Ammon's horn (tissue), 1 donor: ENCODE results near the gene TTLL10.
A peak's percentile ranks its signal among the peaks of the same experiment; 100 is the strongest.
"Not testable (repeated sequence)": the region's sequence is repeated elsewhere in the genome, so short reads cannot be mapped to it uniquely, and the experiment has no call there.

Source experiments
- DNase-seq: peaks from one replicate; pipeline ENCODE4 v3.0.0-alpha.2; 2016; ENCODE audit warnings: low spot score

The TTLL10 gene

GRCh38 chr1:1141244-1141910 lies 32.3 kb upstream of the TTLL10 start:
- DNase-seq: no peak

GRCh38 chr1:1141911-1142250 lies 31.8 kb upstream of the TTLL10 start:
- no peak for DNase-seq

DNA sequence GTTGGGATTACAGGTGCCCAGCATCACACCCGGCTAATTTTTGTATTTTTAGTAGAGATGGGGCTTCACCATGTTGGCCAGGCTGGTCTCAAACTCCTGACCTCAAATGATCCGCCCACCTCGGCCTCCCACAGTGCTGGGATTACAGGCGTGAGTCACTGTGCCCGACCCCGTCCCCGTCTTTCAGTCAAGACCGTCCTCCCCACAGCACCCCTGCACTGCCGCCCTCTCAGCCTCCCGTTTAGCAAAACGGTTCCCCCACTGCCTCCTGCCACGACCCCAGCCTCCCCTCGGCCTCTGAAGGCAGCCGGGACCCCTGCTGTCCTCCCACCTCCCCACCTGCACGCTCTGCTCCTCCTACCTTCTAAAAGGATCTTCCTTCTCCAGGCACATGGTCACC lies 31.3 kb upstream of the TTLL10 start:
- DNase-seq: not testable (repeated sequence)

- no peak for DNase-seq
These were observed 30.8 kb upstream of the TTLL10 start for GRCh38 chr1:1142844-1143243.

- DNase-seq: no peak
These were observed 30.0 kb upstream of the TTLL10 start for GRCh38 chr1:1143636-1144035.

DNA sequence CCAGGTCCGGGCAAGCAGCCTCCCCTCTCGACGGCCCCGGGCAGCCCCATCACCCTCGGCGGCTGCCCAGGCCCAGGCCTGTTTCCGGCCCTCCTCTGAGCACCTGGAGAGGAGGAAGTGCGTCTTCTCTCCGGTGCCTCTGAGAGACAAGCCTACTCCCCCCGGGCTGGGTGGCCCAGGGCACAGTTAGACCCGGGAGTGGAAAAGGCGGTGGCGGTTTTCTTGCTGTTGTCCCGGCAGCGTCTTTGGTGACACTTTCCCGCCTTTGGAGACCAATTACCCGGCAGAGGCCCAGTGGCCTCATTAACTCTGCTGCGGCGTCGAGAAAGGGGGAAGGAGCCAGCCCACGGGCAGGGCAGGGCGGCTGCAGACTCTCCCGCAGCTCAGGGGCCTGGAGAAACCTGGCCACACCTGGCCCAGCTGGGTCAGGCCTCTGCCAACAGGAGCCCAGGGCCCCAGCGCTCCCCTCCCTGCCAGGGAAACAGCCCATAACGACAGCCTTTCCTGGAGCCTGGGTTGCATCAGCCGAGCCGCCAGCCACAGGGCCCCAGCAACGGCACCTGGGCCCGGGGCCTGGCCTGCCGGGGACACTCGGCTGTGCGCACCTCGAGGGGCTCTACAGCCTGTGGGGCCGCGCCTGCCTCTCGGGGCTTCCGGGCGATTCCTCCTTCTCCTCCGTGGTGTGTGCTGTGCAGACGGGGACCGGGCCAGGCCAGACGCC lies 29.4 kb upstream of the TTLL10 start:
- DNase-seq: no peak

- no peak for DNase-seq
These were observed 28.7 kb upstream of the TTLL10 start for GRCh38 chr1:1144843-1145546.

GRCh38 chr1:1145547-1145914 lies 28.1 kb upstream of the TTLL10 start:
- DNase-seq: no peak

DNA sequence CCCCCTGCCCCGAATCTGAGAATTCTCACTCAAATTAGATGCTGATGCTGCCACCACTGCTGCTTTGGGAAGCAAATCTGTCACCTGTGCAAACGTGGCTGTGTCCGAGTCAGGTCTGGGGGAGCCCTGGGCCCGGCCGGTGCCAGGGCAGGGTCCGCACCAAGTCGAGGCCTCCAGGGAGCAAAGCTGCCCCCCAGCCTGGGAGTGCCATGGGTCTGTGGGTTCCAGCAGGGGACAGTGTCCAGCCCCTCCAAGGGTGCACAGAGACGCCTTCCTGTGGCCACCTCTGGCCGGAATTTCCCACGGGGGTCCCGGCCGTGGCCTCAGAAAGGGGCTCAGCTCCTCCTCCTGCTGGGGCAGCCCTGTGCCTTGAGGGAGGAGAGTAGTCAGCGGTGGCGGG lies 27.7 kb upstream of the TTLL10 start:
- no peak for DNase-seq

- DNase-seq: no peak
These were observed 27.1 kb upstream of the TTLL10 start for GRCh38 chr1:1146596-1146995.

DNA sequence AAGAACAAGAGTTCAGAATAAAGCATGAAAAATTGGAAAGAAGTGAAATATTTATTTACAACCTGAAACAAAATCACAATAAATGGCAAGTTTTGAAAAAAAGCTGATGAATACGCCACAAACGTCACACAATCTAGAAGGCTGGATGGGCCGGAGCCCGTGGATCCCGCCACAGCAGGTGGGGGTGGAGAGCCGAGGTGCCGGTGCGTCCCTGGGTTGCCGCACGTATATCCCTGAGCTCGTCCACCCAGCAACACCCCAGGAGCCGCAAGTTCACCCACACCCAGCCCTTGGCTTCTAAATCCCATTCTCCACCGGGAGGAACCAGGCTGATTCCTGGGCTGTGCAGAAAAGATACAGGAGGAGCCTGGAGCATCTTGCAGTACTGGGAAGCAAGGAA lies 25.6 kb upstream of the TTLL10 start:
- no peak for DNase-seq

DNA sequence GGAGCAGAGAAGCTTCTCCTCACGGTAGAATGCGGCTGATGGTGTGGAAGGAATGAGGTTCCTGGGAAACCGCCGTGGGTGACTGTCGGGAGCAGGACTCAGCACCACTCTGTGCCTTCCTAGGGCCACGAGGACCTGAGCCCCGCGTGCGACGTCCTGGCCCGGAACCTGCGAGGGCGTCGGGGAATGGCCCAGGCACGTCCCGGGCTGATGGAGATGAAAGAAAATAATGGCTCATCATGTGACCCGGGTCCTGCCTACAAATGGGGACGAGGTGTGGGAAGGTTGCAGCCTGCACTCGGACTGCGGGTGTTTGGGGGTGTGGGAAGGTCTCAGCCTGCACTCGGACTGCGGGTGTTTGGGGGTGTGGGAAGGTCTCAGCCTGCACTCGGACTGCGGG lies 25.1 kb upstream of the TTLL10 start:
- no peak for DNase-seq

DNA sequence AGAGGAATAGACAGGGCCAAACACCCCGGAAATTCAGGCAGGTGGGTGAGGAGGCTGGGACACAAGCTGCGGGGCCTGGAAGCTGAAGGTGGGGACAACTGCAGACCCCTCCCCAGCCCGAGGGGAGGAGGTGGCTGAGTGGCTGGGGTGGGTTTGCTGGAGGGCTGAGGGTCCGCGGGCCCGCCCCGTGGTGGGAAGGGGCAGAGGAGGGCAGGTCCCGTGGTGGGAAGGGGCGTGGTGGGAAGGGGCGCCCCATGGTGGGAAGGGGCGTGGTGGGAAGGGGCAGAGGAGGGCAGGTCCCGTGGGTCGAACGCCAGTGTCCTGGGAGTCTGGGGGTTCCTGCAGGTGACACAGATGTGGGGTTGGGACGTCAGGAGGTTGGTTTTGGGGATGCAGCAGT lies 24.3 kb upstream of the TTLL10 start:
- DNase-seq: no peak

DNA sequence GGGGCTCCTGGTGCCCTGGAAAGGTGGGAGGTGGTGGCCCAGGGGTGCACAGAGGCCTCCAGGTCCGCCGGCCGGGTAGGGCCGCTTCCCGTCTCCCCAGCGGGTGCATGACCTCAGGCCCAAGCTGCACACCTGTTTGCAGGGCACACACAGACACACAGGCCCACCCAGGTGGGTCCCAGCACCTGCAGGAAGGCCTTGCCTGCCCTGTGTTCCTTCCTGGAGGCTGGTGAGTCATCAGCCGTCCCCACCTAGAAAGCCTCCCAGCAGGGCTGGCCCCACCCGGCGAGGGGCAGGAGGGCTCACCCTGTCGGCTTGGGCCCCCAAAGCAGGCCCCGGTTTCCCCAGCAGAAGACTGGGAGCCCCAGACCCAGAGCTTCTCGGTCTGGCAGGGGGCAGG lies 23.6 kb upstream of the TTLL10 start:
- no peak for DNase-seq

GRCh38 chr1:1151306-1151705 lies 22.4 kb upstream of the TTLL10 start:
- DNase-seq: no peak

DNA sequence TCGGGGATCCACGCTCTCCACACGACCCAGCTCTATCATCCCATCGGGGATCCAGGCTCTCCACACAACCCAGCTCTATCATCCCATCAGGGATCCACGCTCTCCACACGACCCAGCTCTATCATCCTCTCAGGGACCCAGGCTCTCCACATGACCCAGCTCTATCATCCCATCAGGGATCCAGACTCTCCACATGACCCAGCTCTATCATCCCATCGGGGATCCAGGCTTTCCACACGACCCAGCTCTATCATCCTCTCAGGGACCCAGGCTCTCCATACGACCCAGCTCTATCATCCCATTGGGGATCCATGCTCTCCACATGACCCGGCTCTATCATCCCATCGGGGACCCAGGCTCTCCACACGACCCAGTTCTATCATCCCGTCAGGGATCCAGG lies 21.2 kb upstream of the TTLL10 start:
- DNase-seq: not testable (repeated sequence)

DNA sequence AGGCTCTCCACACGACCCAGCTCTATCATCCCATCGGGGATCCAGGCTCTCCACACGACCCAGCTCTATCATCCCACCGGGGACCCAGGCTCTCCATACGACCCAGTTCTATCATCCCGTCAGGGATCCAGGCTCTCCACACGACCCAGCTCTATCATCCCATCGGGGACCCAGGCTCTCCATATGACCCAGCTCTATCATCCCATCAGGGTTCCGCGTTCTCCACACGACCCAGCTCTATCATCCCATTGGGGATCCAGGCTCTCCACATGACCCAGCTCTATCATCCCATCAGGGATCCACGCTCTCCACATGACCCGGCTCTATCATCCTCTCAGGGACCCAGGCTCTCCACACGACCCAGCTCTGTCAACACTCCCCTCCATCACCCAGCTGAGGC lies 20.5 kb upstream of the TTLL10 start:
- not testable (repeated sequence) for DNase-seq

GRCh38 chr1:1153874-1154273 lies 19.8 kb upstream of the TTLL10 start:
- peak; percentile 54 for DNase-seq

GRCh38 chr1:1155258-1155657 lies 18.4 kb upstream of the TTLL10 start:
- DNase-seq: no peak

- DNase-seq: no peak
These were observed 17.3 kb upstream of the TTLL10 start for GRCh38 chr1:1156140-1157032.

DNA sequence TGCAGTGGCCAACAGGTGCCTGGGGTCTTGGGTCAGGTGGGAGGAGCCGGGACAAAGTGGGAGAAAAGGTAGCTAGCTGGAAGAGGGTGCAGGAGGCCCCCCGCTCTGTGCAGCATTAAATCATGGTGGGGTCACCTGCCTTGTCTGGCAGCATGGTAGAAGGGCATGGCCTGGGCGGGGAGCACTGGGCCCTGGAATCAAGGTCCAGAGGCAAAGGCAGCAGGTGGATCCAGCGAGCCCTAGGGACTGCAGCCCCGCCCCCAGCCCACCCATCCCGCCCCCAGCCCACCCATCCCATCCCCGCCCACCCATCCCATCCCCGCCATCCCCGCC lies 16.7 kb upstream of the TTLL10 start:
- peak; percentile 12 for DNase-seq

DNA sequence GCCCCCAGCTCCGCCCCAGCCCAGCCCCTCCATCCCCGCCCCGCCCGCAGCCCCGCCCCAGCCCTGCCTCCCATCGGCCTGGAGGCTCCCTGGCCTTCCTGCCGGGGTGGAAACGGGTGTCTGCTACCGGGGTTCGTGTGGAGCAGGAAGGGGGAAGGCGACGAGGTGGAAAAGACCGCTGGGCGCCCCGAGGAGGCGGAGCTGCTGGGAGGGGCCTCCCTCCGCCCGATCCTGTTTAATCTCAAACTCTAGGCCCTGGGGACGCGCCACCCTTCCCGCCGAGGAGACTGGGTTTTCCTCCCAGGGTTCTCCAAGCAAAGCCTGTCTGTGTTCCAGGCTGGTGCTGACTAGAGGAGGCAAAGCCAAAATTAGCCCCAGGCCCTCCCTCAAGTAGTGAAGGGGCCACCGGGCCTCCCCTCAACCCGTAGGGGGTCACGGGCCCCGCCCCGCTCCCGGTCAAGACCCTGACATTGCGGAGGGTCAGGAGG lies 16.2 kb upstream of the TTLL10 start:
- DNase-seq: peak; percentile 83
